SJSA1 (cell line): Measurements from ENCODE around the gene B4GALT1. TPM values are rescaled to one million over a fixed set of nuclear protein-coding genes. Genes with fewer than 3 reads are reported as not detected.
A peak's percentile ranks its signal among the peaks of the same experiment; 100 is the strongest.
"Not testable (repeated sequence)": the region's sequence is repeated elsewhere in the genome, so short reads cannot be mapped to it uniquely, and the experiment has no call there.

Experiments
- DNase-seq, 2 experiments: peaks; one replicate each; pipeline ENCODE4 v3.0.0-alpha.2; 2015 to 2020; ENCODE audit warnings: low spot score in 2 of 2, low read depth in 1 of 2
- H3K27ac ChIP-seq: fragments of 250-450 bp; sonication (Bioruptor Pico); 2 replicates; pipeline ENCODE4 v1.5.1; 2020; ENCODE audit warnings: mild to moderate bottlenecking, moderate library complexity
- H3K27me3 ChIP-seq: fragments of 250-450 bp; sonication (Bioruptor Pico); replicated peaks from 2 replicates; pipeline ENCODE4 v1.5.1; 2020; ENCODE audit warnings: mild to moderate bottlenecking, moderate library complexity
- H3K36me3 ChIP-seq: fragments of 250-450 bp; sonication (Bioruptor Pico); 2 replicates; pipeline ENCODE4 v1.5.1; 2020; ENCODE audit warnings: mild to moderate bottlenecking
- H3K4me1 ChIP-seq: fragments of 250-450 bp; sonication (Bioruptor Pico); replicated peaks from 2 replicates; pipeline ENCODE4 v1.6.1; 2021; ENCODE audit warnings: mild to moderate bottlenecking
- H3K4me3 ChIP-seq: fragments of 250-450 bp; sonication (Bioruptor Pico); 2 replicates; pipeline ENCODE4 v1.5.1; 2020; ENCODE audit warnings: mild to moderate bottlenecking
- H3K9me3 ChIP-seq: fragments of 250-450 bp; sonication (Bioruptor Pico); replicated peaks from 2 replicates; pipeline ENCODE4 v1.5.1; 2020; ENCODE audit warnings: mild to moderate bottlenecking
- total RNA-seq: library from RNA; depleted of rRNA; stranded (reverse); fragments of >200 nt; shearing (Covaris generic); gene quantifications from 2 replicates; pipeline ENCODE4 v1.2.3, GENCODE V29; 2014

B4GALT1 gene
- total RNA-seq, 1 experiment from 2014 or later, result 4.7 TPM

DNA sequence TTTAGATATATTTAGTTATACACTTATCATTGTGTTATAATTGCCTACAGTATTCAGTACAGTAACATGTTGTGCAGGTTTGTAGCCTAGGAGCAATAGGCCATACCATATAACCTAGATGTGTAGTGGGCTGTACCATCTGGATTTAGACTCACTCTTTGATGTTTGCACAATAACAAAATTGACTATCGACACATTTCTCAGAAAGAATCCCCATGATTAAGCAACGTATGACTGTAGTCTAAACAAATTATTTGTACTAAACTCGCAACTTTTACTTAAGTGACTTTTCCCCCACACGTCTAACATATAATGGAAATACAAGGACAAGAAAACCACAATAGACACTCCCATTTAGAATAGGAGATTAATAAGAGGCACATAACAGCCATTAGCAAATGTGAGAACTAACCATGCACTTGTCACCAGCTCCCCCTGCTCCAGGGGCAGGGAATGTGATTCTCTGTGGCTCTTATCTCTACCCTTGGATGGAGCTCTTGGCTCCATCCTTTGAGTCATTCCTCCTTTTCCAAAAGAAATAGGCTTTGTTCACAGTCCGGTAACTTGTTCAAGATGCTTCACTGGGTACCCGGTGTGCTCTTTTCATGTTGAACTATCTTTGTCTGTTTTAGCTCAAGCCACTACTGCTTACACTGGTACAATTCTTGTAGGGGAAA is 8.7 kb upstream of the B4GALT1 start:
- Histone ChIP-seq H3K4me3 (no peak overlapping the region), H3K27ac (no peak overlapping the region), H3K9me3 (no peaks in the 10 kb centered on the region), H3K36me3 (no peaks in the 10 kb centered on the region), H3K27me3 (no peaks in the 10 kb centered on the region), H3K4me1 (no peaks in the 10 kb centered on the region)
- DNase-seq, result no peak

DNA sequence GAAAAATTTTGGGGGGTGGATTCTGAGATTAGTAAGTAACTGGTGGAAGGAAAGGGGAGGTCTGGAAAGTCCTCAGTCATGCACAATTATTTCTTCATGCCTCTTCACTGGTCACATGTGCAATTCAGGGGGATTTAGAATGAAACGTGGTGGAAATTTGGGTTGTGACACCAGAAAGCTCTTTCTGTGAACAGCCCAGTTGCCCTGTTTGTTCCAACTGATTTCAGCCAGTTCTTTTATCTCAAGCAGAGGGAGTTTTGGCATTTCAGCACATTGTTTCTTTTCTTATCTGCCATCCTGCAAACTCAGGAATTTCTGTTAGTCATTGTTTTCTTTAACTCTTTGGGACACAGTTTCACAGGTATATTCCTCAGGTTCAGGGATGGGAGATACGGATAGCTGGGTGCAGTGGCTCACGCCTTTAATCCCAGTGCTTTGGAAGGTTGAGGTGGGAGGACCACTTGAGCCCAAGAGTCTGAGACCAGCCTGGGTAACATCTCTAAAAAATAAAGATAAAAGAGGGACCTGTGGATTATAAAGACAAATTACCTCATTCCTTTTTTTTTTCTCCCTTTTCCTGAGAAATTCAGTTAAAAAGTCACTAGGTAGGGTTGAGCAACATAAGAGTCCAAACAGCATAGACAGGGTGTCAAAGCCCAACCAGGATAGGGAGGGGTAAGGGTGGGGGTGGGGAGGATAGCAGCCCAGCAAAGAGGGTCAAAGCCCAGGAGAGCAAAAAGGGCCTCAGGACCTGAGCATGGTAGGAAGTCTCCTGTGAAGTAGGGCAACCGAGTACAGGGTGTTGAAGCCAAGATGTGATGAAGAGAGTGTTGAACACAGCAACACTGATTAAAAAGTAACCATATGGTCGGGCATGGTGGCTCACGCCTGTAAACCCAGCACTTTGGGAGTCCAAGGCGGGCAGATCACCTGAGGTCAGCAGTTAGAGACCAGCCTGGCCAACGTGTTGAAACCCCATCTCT is 5.4 kb upstream of the B4GALT1 start:
- Histone ChIP-seq H3K4me3 (no peak overlapping the region), H3K9me3 (no peaks in the 10 kb centered on the region), H3K27ac (no peak overlapping the region), H3K4me1 (peaks cover 5% of the 10 kb centered on the region), H3K27me3 (no peaks in the 10 kb centered on the region), H3K36me3 (no peaks in the 10 kb centered on the region)
- DNase-seq, result no peak

DNA sequence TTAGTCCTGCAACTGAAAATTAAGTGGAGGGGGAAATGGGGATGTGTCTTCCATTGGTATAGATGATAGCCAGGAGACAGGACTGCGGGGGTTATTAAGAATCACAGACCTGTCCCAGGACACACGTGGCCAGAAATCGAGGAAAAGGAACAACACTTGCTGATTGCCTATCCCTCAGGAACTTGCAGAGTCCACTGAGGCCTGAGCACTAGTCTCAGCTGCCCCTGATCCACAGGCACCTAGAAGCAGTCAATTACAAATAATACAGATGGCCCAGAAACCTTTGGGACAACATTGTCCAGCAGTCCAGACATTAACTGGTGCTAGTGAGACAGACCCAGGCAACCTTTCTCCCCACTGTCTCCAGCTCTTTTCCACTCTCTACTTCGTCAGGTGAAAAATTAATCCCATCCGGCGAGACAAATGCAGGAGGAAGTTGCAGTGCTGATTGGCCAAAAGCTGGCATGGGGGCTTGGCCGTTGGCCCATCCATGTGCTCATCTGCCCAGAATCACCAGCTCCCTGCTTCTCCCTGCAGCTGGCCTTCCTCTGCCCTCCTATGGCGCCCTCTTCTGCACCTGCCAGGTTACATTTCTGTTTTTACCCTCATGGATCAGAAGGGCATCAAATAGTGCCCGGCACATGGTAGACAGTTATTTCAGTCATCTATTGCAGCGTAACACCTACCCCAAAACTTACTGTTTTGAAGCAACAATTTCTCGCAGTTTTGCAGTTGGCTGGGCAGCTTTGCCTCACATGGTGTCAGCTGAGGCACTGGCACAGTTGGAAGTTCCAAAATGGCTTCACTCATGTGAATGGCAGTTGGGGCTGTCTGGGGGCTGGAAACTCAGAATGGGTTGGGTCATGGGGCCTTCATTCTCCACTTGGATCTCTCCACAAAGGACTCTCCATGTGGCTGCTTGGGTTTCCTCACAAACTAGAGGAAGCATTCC is 3.6 kb upstream of the B4GALT1 start:
- Histone ChIP-seq H3K36me3 (peaks cover 4% of the 10 kb centered on the region; the same call in 1 of the 2 replicates), H3K9me3 (no peaks in the 10 kb centered on the region), H3K27me3 (no peaks in the 10 kb centered on the region), H3K27ac (no peak overlapping the region), H3K4me1 (peaks cover 10% of the 10 kb centered on the region), H3K4me3 (no peak overlapping the region)
- DNase-seq, result no peak

DNA sequence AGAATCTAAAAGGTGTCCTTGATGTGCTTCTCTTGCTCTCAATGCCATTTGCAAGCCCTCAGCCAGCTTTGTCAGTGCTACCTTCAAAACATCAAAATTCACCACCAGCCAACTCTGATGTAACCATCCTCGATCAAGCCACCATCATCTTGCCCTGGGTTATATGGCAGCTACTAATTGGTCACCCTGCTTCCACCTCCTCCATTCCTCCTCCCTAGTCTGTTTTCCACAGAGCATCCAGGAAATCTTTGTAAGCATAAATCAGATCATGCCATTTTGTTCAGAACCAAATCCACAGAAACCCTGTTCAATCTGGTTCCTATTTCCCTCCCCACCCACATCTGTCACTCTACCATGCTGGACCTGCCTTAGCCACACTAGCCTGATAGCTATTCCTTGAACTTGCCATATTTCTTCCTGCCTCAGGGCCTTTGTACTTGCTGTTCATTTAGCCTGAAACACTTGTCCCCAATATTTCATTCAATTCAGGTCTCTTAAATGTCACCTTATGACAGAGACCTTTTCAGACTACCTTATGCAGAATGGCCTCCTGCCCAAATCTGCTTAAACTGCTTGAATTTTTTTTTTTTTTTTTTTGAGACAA is 1.9 kb upstream of the B4GALT1 start:
- DNase-seq, result no peak
- Histone ChIP-seq H3K27ac (no peak overlapping the region), H3K9me3 (no peaks in the 10 kb centered on the region), H3K36me3 (peaks cover 4% of the 10 kb centered on the region; the same call in 1 of the 2 replicates), H3K4me3 (no peak overlapping the region), H3K4me1 (peaks cover 17% of the 10 kb centered on the region), H3K27me3 (no peaks in the 10 kb centered on the region)

DNA sequence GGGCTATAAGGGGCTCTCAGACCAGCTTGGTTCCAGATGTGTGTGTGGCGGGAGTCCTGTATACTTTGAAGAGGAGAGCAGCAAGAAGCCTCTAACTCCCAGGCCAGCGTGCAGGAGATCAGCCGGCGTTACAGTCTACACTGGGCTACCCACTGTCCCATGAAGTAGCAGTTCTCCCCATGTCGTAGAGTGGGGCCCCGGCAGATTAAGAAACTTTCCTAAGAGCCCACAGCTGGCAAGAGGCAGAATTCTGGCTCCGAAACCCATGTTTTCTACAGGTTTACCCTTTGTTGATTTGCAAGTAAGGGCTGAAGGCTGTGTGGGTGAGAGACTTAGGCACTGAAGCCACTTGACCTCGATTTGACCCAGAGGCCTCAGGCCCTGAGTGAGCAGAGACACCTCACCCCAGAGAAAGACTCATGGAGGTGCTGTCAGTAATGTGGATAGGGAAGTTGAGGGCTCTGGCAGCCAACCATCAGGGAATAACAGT is 881 bp upstream of the B4GALT1 start:
- Histone ChIP-seq H3K4me3 (peak overlapping the region; percentile 86), H3K4me1 (peaks cover 17% of the 10 kb centered on the region), H3K27me3 (no peaks in the 10 kb centered on the region), H3K27ac (no peak overlapping the region; the same call in 1 of the 2 replicates), H3K9me3 (no peaks in the 10 kb centered on the region), H3K36me3 (peaks cover 4% of the 10 kb centered on the region; the same call in 1 of the 2 replicates)
- no peak for DNase-seq

DNA sequence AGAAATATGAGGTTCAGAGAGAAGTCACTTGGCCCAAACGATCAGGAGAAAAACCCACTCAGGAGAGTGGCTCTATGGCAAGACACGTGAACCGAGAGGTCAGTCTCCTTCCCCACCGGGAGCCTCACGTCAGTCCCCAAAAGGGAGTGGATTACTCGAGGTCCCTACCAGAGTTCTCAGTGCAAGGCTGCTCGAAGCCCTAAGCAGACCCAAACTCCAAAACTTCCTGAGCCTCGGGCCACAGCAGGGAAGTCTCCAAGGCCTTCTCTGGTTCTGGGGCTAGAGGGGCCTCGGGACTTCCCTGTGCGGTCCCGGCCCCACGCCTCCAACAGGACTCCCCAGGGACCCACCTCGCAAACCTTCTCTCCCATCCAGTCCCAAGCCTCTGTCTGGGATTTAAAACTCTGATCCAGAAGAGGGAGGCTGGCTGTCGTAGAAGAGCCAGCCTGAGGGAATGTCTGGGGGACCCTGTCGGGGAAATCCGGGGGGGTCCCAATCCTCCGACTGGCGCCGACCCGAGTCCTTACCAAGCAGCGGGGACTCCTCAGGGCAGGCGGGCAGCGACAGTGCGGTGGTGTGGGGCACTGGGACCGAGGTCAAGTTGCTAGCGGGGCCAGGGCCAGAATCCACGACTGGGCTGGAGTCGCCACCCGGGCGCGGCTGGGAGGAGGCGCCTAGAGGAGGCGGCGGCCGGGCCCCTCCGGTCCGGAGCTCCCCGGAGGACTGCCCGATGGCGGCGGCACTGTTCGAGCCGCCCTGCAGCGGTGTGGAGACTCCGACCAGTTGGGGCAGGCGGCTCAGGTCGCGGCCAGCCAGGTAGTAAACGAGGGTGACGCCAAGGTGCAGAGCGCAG is 679 bp downstream of the B4GALT1 start:
- Histone ChIP-seq H3K36me3 (peaks cover 4% of the 10 kb centered on the region; the same call in 1 of the 2 replicates), H3K9me3 (no peaks in the 10 kb centered on the region), H3K4me1 (peaks cover 30% of the 10 kb centered on the region), H3K27me3 (no peaks in the 10 kb centered on the region), H3K4me3 (peak overlapping the region; percentile 86), H3K27ac (peak overlapping the region; percentile 48)
- DNase-seq, result peak; percentile 20 to 39

DNA sequence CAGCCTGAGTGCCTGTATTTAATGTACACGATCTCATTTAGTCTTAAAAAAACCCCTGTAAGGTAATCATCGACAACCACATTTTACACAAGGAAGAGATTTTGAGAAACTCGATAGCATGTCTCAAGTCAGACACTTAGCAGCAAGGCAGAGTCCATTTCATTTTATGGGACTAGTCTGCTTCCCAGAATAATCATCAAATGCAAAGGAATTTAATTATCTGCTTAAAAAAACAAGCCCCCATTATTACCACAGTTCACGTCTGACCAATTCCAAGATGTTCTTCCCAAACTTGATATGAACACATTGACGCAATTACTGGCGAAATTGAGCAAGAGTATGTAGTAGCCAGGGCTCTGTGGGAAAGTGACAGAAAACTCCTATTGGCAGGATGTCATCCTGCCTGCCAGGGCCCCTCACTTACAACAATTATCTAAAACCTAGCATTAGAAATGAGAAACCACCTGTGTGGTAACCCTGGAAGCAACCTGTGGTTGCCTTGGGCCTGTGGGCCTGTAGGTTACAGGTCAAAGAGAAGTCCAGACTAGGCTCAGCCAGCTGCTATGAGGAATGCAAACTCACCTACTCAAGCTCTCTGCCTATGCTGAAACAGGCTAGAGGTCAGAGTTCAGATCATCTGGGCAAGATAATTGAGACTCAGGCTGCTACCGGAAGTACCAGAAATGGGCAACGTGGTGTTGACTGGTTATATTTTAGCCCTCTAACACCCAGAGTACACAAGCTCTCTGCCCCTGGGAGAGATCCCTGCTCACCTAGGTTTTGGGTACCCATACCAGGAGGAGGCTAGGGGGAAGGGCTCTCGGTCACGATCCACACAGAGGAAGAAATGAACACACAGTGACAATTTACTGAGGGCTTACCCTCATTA is 1.6 kb downstream of the B4GALT1 start:
- DNase-seq, result peak in 1 of 2 experiments; percentile 2
- H3K27me3 ChIP-seq, result no peaks in the 10 kb centered on the region
- H3K27ac ChIP-seq, result no peak overlapping the region
- no peaks in the 10 kb centered on the region for H3K9me3 ChIP-seq
- H3K36me3 ChIP-seq, result peaks cover 4% of the 10 kb centered on the region; the same call in 1 of the 2 replicates
- H3K4me1 ChIP-seq, result peaks cover 36% of the 10 kb centered on the region
- H3K4me3 ChIP-seq, result peak overlapping the region; percentile 86

DNA sequence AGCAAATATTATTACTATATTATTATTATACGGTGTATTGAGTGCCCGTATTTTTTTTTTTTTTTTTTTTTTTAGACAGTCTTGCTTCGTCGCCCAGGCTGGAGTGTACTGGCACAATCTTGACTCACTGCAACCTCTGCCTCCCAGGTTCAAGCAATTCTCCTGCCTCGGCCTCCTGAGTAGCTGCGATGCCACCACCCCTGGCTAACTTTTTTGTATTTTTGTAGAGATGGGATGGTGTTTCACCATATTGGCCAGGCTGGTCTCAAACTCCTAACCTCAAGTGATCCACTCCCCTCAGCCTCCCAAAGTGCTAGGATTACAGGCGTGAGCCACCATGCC is 2.2 kb downstream of the B4GALT1 start:
- H3K9me3 ChIP-seq, H3K27ac ChIP-seq, DNase-seq, H3K36me3 ChIP-seq, H3K27me3 ChIP-seq, H3K4me3 ChIP-seq: not testable (repeated sequence)
- peaks cover 42% of the 10 kb centered on the region for H3K4me1 ChIP-seq

DNA sequence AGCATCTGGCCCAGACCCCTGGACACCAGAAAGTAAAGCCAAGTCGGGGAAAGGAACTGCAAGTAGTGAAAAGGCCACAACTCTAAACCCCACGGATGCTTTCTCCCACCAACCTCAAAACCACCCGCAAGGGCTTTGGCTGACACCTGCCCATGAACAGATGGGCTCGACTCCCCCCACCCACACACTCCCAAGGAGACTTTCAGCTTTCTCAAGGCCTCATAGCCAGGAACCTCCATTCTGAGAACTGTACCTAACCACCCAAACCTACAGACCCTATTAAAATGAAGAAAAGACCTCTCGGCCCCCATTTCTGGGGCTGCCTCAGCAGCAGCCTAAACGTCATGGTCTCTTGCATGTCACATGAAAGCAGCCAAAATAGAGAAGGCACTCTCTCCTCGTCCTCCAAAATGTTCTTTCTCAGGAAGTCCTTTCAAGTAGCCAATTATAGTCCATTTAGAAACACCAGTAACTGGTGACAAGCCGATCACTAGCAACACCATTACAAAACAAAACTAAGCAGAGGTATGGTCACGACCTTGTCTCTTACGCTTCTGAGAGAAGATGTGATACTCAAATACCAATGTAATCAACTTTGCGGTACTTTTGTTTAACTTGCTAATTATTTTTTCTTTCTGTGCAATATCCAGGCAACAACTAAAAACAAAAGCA is 2.9 kb downstream of the B4GALT1 start:
- Histone ChIP-seq H3K27me3 (no peaks in the 10 kb centered on the region), H3K36me3 (peaks cover 4% of the 10 kb centered on the region; the same call in 1 of the 2 replicates), H3K4me1 (peaks cover 49% of the 10 kb centered on the region), H3K4me3 (no peak overlapping the region), H3K9me3 (no peaks in the 10 kb centered on the region), H3K27ac (no peak overlapping the region)
- DNase-seq, result no peak

DNA sequence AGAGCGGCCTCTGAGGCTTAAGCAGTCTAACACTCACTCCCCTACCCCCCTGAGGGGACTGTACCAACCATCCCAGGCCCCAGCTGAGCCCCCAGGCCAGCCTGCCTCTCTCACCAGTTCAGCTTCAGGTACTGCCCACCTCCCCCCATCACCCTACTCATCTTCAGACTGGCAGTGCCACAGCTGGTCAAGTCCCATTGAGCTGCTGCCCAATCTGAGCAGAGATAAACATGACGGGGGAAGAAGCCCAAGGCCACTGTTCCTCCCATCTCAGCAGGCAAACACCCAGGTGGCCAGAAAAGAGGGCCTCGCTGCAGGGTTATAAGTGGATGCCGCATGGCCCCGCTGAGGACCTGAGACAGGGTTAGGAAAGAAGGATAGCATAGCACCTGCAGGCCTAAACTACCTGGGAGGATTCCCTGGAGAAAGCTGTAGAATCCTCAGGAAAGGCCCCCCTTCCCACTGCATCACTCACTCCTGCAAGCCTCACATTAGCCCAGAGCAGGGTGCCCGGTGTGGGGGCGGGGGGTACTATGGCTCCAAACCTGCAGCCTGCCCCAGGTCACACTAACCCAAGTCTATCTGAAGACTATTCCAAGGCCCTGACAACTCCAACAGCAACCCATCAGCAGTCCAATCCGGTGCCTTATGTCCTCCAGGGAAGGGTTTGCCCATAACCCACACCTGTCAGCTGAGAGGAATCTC is 3.6 kb downstream of the B4GALT1 start:
- Histone ChIP-seq H3K4me1 (peaks cover 55% of the 10 kb centered on the region), H3K27me3 (no peaks in the 10 kb centered on the region), H3K4me3 (no peak overlapping the region), H3K9me3 (no peaks in the 10 kb centered on the region), H3K36me3 (peaks cover 4% of the 10 kb centered on the region; the same call in 1 of the 2 replicates), H3K27ac (no peak overlapping the region)
- DNase-seq, result no peak
